ENCODE data around the gene CDH23.

The CDH23 gene

GRCh38 chr10:71711052-71711623 lies 314.4 kb downstream of the CDH23 start:
- DNase-seq (ENCODE audit: low read depth) = no peak

- no peak for DNase-seq (ENCODE audit: low read depth)
Measured at GRCh38 chr10:71712170-71712569, 315.4 kb downstream of the CDH23 start.

DNA sequence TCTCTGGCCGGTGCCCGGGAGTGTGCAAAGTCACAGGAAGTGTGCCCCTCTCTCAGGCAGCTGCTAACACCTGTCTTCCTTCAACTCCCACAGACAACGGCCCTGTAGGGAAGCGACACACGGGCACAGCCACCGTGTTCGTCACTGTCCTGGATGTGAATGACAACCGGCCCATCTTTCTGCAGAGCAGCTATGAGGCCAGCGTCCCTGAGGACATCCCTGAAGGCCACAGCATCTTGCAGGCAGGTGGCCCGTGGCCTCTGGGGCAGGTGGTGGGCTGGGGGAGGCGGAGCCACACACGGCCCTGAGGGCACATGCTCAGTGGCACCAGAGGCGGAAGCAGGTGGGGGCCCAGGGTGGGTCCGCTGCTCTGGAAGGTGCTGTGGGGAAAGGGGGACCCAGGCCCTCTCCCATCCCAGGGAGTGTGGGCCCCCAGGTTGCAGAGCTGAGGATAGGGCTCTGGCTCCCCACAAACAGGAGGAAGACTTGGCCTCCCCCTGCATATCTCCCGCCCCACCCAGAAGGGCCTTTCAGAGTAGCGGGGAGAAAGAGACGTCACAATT lies 315.9 kb downstream of the CDH23 start:
- DNase-seq (ENCODE audit: low read depth) = no peak

- DNase-seq (ENCODE audit: low read depth) = no peak
Measured at GRCh38 chr10:71713135-71714030, 316.7 kb downstream of the CDH23 start.

- no peak for DNase-seq (ENCODE audit: low read depth)
Measured at GRCh38 chr10:71714031-71714410, 317.3 kb downstream of the CDH23 start.

DNA sequence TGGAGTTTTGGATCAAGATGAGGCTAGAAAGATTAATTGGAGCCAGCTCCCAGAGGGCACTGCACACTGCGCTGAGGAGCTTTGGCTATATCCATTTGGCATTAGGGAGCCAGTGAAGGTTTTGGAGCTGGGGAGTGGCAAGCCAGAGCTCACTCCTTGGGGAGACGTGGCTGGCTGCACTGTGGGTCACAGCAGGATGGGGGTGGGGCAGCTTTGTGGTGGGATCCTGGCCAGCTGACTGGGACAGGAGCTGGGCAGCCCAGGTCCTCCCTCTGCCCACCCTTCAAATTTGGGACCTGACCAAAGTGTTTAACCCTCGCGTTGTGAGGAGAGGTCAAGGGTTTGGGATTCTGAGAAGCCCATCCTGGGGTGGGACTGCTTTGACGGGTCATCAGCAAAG lies 317.9 kb downstream of the CDH23 start:
- no peak for DNase-seq (ENCODE audit: low read depth)

DNA sequence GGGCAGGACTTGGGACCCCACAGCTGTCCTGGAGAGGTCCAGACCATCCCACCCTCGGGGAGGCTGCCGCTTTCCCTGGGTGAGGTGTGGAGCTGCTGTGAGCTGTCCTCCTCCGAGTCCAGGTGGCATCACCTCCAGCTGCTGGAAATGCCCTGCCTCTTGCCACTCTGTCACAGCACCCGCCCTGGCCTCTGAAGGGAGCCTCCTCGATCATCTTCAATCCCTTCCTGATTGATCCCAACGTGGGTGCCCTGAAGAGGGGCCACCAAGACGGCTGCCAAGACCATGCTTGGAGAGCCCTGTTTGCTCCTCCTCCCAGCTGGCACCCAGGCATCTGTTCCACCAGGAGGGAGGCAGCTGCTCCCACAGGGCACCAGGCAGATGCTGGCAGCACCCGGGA lies 318.3 kb downstream of the CDH23 start:
- no peak for DNase-seq (ENCODE audit: low read depth)

GRCh38 chr10:71715860-71716259 lies 319.1 kb downstream of the CDH23 start:
- DNase-seq (ENCODE audit: low read depth) = no peak

DNA sequence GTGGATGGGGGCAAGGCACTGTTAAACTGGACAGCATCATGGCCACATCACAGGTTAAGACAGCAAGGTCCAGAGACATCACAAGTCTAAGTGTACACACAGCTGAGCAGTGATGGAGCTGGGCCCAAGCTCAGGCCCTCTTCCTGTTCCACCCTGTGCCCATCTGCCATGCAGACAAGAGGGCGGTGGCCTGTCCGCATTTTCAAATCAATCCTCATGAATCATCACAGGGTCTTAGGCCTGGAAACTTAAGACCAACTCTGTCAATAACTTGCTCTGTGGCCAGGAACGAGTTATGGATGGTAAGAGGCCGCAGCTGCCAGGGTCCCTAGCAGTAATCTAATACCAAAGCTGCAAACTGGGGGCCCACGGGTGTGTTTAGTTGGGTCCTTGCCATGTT lies 319.7 kb downstream of the CDH23 start:
- no peak for DNase-seq (ENCODE audit: low read depth)

DNA sequence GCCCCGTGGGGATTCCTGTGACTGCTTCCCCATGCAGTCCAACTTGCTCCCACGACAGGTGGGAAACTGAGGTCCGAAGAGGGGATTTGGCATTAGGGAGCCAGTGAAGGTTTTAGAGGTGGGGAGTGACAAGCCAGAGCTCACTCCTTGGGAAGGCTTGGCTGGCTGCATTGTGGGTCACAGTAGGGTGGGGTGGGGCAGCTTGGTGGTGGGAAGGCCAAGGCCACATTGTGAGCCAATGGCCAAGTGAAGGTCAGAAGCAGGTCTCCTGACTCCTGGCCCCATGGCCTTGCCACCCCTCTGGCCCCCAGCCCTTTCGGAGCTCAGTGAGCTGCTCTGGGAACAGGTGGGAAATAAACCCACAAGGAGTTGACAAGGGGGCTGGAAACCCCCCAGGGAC lies 320.3 kb downstream of the CDH23 start:
- no peak for DNase-seq (ENCODE audit: low read depth)

- no peak for DNase-seq (ENCODE audit: low read depth)
Measured at GRCh38 chr10:71717551-71717951, 320.8 kb downstream of the CDH23 start.

- no peak for DNase-seq (ENCODE audit: low read depth)
Measured at GRCh38 chr10:71718165-71718698, 321.5 kb downstream of the CDH23 start.

GRCh38 chr10:71719042-71719441 lies 322.3 kb downstream of the CDH23 start:
- DNase-seq (ENCODE audit: low read depth) = no peak

DNA sequence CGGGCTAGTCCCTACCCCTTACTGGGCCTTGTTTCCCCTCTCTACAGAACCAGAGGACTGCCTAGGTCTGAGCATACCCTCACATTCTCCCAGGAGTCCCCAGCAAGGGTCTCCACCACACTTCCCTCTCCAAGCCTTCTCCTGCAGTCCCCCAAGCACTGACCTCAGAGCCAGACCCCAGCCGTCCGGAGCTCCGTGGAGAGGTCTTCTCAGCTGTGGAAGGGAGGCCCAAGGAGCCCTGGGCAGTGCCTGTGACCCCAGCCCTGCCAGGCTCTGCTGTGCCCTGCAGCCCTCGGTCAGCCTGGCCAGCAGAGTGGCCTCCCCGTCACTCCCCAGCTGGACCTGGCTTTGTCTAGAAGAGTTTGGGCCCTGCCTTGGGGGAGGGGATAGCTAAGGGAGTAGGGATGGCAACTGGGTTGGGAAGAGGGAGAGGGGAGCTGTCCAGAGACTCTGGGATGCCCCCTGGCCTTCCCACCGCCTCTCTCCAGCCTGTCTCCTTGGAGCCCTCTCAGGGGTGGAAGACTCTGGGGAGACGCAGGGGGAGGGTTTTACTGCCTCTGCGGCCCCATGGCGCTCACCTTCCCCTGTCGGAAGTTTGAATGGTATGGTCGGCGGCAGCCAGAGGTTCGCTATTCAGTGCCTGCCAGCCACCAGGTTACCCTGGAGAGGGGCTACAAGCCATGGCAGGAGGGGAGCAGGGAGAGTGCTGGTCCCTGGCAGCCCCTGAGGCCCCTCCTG lies 322.9 kb downstream of the CDH23 start, which contains the start of gene C10orf105:
TSS of gene C10orf105 (minus strand) at position 315 of the 738 bp plus-strand sequence. CDS start 3,441 bp downstream, outside the sequence.
- no peak for DNase-seq (ENCODE audit: low read depth)

DNA sequence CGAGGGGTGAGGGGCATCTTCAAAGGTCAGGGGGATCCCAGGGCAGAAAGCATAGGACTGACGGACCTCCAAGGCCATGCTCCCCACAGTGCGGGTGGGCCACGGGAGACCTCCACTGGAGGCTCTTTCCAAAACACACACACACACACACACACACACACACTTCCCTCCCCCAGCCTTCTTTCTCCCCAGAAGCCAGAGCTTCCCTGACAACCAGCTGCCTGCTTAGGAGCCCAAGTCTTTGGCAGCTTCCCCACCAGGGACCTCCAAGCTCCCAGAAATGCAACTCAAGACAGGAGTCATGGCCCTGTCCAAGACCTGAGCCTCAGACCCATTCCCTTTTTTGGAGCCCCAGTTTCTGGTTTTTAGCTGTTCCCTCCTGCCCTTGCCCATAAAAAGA lies 323.6 kb downstream of the CDH23 start:
- no peak for DNase-seq (ENCODE audit: low read depth)

DNA sequence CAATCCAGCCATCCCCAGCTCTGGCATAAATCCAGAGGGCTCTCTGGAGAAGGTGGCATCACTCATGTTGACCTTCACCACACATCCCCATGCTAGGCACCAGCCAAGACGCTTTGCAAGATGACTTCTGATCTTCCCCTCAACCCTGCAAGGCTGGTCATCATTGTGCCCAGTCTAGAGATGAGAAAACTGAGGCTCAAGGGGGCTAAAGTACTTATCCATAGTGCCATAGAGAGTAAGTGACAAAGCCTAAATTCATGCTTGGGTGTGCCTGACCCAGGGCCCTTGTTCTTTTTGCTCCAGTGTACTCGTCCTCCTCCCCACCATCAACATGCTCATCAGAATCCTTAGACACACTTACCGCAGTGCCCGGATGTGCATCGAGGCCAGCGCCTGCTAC lies 324.6 kb downstream of the CDH23 start:
- DNase-seq (ENCODE audit: low read depth) = no peak

GRCh38 chr10:71722849-71723248 lies 326.1 kb downstream of the CDH23 start:
- DNase-seq (ENCODE audit: low read depth) = no peak

DNA sequence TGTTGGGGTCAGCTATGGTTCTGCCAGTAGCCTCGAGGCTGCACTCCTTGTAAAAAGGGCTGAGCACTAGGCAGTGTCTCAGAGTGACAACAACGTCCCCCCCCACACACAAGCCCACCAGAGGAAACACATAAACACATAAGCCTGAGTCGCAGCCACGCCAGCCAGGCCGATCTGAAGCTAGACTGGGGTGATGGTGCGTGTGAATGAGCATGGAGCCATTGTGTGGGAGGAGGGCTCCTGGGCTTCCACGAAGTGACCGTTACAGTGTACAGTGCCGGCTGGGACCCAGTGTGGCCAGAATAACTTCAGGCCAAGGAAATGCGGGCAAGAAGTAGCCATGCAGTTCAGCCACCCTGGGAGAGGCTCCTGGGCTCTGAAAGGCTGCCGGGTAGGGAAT lies 326.6 kb downstream of the CDH23 start:
- DNase-seq (ENCODE audit: low read depth) = no peak

DNA sequence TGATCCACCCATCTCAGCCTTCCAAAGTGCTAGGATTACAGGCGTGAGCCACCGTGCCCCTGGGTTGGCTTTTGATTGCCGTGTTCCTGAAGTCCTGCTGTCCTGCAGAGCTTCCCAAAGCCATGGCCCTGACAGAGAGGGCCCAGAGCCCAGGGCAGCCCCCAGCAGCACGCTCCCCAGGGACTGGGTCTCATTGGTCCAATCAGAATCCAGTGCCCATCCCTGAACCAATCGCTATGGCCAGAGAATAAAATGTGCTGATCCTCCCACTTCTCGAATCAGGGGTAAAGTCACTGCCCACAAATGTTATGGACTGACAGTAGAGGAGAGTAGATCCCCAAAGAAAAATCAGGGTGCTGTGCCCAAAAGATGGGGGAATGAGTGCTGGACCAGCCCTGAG lies 327.8 kb downstream of the CDH23 start:
- DNase-seq (ENCODE audit: low read depth) = no peak

DNA sequence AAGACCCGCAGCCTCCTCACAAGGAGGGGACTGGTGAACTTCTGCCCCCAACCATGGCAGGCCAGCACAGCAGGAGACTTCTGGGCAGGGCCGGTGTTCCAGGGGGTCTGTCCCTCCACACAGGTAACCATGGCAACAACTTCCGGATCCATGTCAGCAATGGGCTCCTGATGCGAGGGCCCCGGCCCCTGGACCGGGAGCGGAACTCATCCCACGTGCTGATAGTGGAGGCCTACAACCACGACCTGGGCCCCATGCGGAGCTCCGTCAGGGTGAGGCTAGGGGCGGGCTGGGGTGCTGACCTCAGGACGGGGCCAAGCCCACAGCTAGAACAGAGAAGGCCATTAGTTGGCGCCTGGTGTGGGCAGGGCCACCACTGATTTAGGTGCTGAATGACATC lies 328.5 kb downstream of the CDH23 start:
- no peak for DNase-seq (ENCODE audit: low read depth)

DNA sequence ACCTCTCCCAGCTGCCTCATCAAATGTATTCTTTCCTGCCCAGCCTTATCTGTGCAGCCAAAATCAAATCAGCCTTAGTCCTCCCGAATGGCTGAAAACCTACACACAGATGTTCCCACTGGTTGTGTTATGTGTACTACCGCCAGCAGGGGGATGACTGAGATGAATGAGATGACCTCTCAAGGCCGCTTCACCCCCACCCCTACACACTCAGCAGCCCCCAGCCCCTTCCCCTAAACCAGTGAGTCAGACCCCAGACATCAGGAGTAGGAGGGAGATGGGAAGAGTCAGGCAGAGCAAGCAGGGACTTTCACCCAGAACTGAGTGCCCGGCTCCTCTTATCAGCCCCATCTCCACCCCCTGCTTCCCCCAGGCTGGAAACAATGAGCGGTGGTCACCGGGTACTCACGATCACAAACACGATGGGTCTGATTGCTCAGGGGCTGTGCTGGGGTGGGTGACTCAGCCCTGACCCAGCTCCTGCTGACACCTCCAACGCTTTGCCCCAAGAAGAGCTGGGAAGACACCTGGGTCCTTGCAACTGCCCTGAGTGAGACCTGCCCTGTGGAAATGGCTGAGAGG lies 329.4 kb downstream of the CDH23 start:
- DNase-seq (ENCODE audit: low read depth) = no peak

- DNase-seq (ENCODE audit: low read depth) = no peak
Measured at GRCh38 chr10:71726580-71727104, 329.9 kb downstream of the CDH23 start.
